Motor neuron (in vitro differentiated cells): ENCODE results near the gene SYNE1. TPM values are rescaled to one million over a fixed set of nuclear protein-coding genes. Genes with fewer than 3 reads are reported as not detected.
"Not testable (repeated sequence)": the region's sequence is repeated elsewhere in the genome, so short reads cannot be mapped to it uniquely, and the experiment has no call there.

Experiments used
- ATAC-seq, 8 experiments: fragments of 200-7000 bp; cut with Tn5 transposase; replicated peaks in 6 of 8; 2 replicates each; pipeline ENCODE4 v1.8.0; 2021; ENCODE audit warnings: mild to moderate bottlenecking in 8 of 8, moderate library complexity in 8 of 8
- H3K27ac ChIP-seq, 2 donors: fragments of 250-450 bp; sonication (Bioruptor Pico); 2 replicates each; pipeline ENCODE4 v1.9.0; 2021; ENCODE audit warnings: antibody characterized with exemption in 2 of 2, mild to moderate bottlenecking in 2 of 2, moderate library complexity in 1 of 2
- H3K4me1 ChIP-seq, 2 donors: fragments of 250-450 bp; sonication (Bioruptor Pico); replicated peaks in 1 of 2; 2 replicates each; pipeline ENCODE4 v1.6.1; 2021; ENCODE audit warnings: antibody characterized with exemption in 2 of 2, mild to moderate bottlenecking in 2 of 2, moderate library complexity in 1 of 2
- H3K4me3 ChIP-seq, 5 donors: fragments of 250-450 bp; sonication (Bioruptor Pico); 2 replicates each; pipeline ENCODE4 v1.9.0; 2021; ENCODE audit warnings: antibody characterized with exemption in 5 of 5, mild to moderate bottlenecking in 5 of 5, moderate library complexity in 4 of 5
- WGBS, 10 experiments: fragments of 450-650 bp; shearing (Covaris generic); methylation state at CpG; one replicate each; pipeline ENCODE4 v1.0.0; 2022; 5-methylcytosine and 5-hydroxymethylcytosine counted together
- in situ Hi-C, 9 experiments: fragments of 400-800 bp; cut with MboI; loops; one replicate each; pipeline ENCODE4 v1.15.0; 2021; ENCODE audit warnings: low sequenced_read_pairs in 9 of 9, low pct_unique_long_range_greater_than_20kb in 2 of 9; ENCODE audit not compliant: unreplicated experiment in 9 of 9
- total RNA-seq, 8 experiments: library from RNA; unstranded; fragments of 300-600 nt; gene quantifications; 2 replicates each; pipeline versions ENCODE4 v1.2.3 to v1.2.4, GENCODE V29; 2022

The SYNE1 gene
- total RNA-seq, 8 experiments from 2014 or later: 13.2 to 160 (median 45.7) TPM

GRCh38 chr6:152454003-152454402 lies 183.2 kb downstream of the SYNE1 start:
- in situ Hi-C loops: no loop called here
- no peak for ATAC-seq
- WGBS, 10 experiments: 62 to 95% (median 90%) methylated on average over 2 to 3 of the region's 3 CpGs; no CpG with 5 or more reads in 4 of the 10 experiments
- Histone ChIP-seq H3K4me1 (peaks cover 0 to 11% of the 10 kb centered on the region in 2 donors), H3K27ac (no peak overlapping the region), H3K4me3 (no peak overlapping the region)

GRCh38 chr6:152453421-152453820 lies 183.7 kb downstream of the SYNE1 start:
- WGBS, 10 experiments: 48 to 100% (median 78%) methylated on average over 1 to 7 of the region's 7 CpGs; no CpG with 5 or more reads in 1 of the 10 experiments
- in situ Hi-C loops: no loop called here

GRCh38 chr6:152452639-152453038 lies 184.5 kb downstream of the SYNE1 start:
- WGBS, 10 experiments: 50 to 100% (median 98%) methylated on average over 1 to 7 of the region's 7 CpGs; no CpG with 5 or more reads in 1 of the 10 experiments
- H3K4me3 ChIP-seq: no peak overlapping the region
- no peak for ATAC-seq
- in situ Hi-C loops: no loop called here
- H3K27ac ChIP-seq: no peak overlapping the region
- no peaks in the 10 kb centered on the region for H3K4me1 ChIP-seq

More at GRCh38 chr6:152453421-152453820, 183.7 kb downstream of the SYNE1 start:
- Histone ChIP-seq H3K27ac (no peak overlapping the region), H3K4me1 (peaks cover 0 to 5% of the 10 kb centered on the region in 2 donors), H3K4me3 (no peak overlapping the region)
- ATAC-seq: no peak

GRCh38 chr6:152450519-152450918 lies 186.6 kb downstream of the SYNE1 start:
- in situ Hi-C loops: no loop called here
- no peak for ATAC-seq
- H3K4me1 ChIP-seq: no peaks in the 10 kb centered on the region
- no peak overlapping the region for H3K27ac ChIP-seq
- WGBS, 10 experiments: 62 to 93% (median 86%) methylated on average over 1 to 4 of the region's 4 CpGs; no CpG with 5 or more reads in 2 of the 10 experiments
- H3K4me3 ChIP-seq: no peak overlapping the region

GRCh38 chr6:152441902-152442301 lies 195.3 kb downstream of the SYNE1 start:
- in situ Hi-C loops: no loop called here
- WGBS, 10 experiments: 80 to 100% (median 90%) methylated on average over 1 to 15 of the region's 15 CpGs; no CpG with 5 or more reads in 3 of the 10 experiments
- no peaks in the 10 kb centered on the region for H3K4me1 ChIP-seq

GRCh38 chr6:152435816-152436215 lies 201.3 kb downstream of the SYNE1 start:
- H3K4me1 ChIP-seq: no peaks in the 10 kb centered on the region
- no peak overlapping the region for H3K4me3 ChIP-seq
- WGBS, 10 experiments: 27 to 100% (median 83%) methylated on average over 1 to 3 of the region's 3 CpGs
- ATAC-seq: no peak
- in situ Hi-C loops: no loop called here
- no peak overlapping the region for H3K27ac ChIP-seq

More at GRCh38 chr6:152441902-152442301, 195.3 kb downstream of the SYNE1 start:
- H3K4me3 ChIP-seq: no peak overlapping the region
- no peak for ATAC-seq
- no peak overlapping the region for H3K27ac ChIP-seq

GRCh38 chr6:152432758-152433157 lies 204.4 kb downstream of the SYNE1 start:
- 61 to 100% (median 72%) methylated on average over 1 to 2 of the region's 2 CpGs; no CpG with 5 or more reads in 4 of the 10 experiments for WGBS, 10 experiments
- no peak overlapping the region for H3K27ac ChIP-seq
- no peak overlapping the region for H3K4me3 ChIP-seq

GRCh38 chr6:152428126-152428525 lies 209.0 kb downstream of the SYNE1 start:
- 36 to 100% (median 82%) methylated on average over 1 to 9 of the region's 11 CpGs; no CpG with 5 or more reads in 2 of the 10 experiments for WGBS, 10 experiments
- Histone ChIP-seq H3K4me1 (no peaks in the 10 kb centered on the region), H3K27ac (no peak overlapping the region), H3K4me3 (no peak overlapping the region)
- ATAC-seq: no peak
- in situ Hi-C loops: no loop called here

More at GRCh38 chr6:152432758-152433157, 204.4 kb downstream of the SYNE1 start:
- ATAC-seq: no peak
- H3K4me1 ChIP-seq: no peaks in the 10 kb centered on the region
- in situ Hi-C loops: no loop called here

GRCh38 chr6:152426276-152426675 lies 210.9 kb downstream of the SYNE1 start:
- H3K27ac ChIP-seq: no peak overlapping the region
- in situ Hi-C loops: no loop called here
- WGBS, 10 experiments: 47 to 90% (median 83%) methylated on average over 1 to 6 of the region's 6 CpGs; no CpG with 5 or more reads in 1 of the 10 experiments
- H3K4me1 ChIP-seq: no peaks in the 10 kb centered on the region
- no peak overlapping the region for H3K4me3 ChIP-seq
- ATAC-seq: no peak

GRCh38 chr6:152423216-152424103 lies 213.7 kb downstream of the SYNE1 start:
- Histone ChIP-seq H3K27ac (no peak overlapping the region), H3K4me1 (no peaks in the 10 kb centered on the region), H3K4me3 (no peak overlapping the region)
- 69 to 100% (median 83%) methylated on average over 2 to 3 of the region's 3 CpGs; no CpG with 5 or more reads in 3 of the 10 experiments for WGBS, 10 experiments
- in situ Hi-C loops: no loop called here
- ATAC-seq: no peak

GRCh38 chr6:152421496-152421895 lies 215.7 kb downstream of the SYNE1 start:
- 68 to 100% (median 90%) methylated on average over 1 to 2 of the region's 2 CpGs; no CpG with 5 or more reads in 1 of the 10 experiments for WGBS, 10 experiments
- H3K4me1 ChIP-seq, in situ Hi-C loops, H3K27ac ChIP-seq, ATAC-seq, H3K4me3 ChIP-seq: not testable (repeated sequence)

GRCh38 chr6:152420696-152421095 lies 216.5 kb downstream of the SYNE1 start:
- no peak for ATAC-seq
- H3K27ac ChIP-seq: no peak overlapping the region
- H3K4me3 ChIP-seq: no peak overlapping the region
- in situ Hi-C loops: no loop called here
- no peaks in the 10 kb centered on the region for H3K4me1 ChIP-seq

- Histone ChIP-seq H3K4me3 (no peak overlapping the region), H3K4me1 (no peaks in the 10 kb centered on the region), H3K27ac (no peak overlapping the region)
- ATAC-seq: no peak
- in situ Hi-C loops: no loop called here
These were observed 218.6 kb downstream of the SYNE1 start for GRCh38 chr6:152418551-152418950.
